ENCODE results near the gene HESX1. TPM values are rescaled to one million over a fixed set of nuclear protein-coding genes. Genes with fewer than 3 reads are reported as not detected.

Gene HESX1
- total and polyA plus RNA-seq, 2 of the 8 experiments (the other 6 are each of a cell fraction or from before 2014, with no cell fraction given) = 7.1 to 12.0 TPM

- Histone ChIP-seq H2BK12ac (ENCODE audit: low read depth, low read length) (no peak overlapping the region), H3K23ac (ENCODE audit: insufficient read length) (no peak overlapping the region), H3K9me3 (ENCODE audit: insufficient read depth in 2 of 2, low read depth in 1 of 2, low read length in 1 of 2) (no peaks in the 10 kb centered on the region), H2AFZ (ENCODE audit: low read length) (no peak overlapping the region), H2AK5ac (ENCODE audit: low read depth, low read length) (no peak overlapping the region), H3K4me3 (ENCODE audit: extremely low read depth in 1 of 4, insufficient read depth in 2 of 4, low read depth in 3 of 4, low read length in 4 of 4) (no peak overlapping the region), H2BK5ac (ENCODE audit: low read depth, low read length) (no peak overlapping the region), H2BK15ac (ENCODE audit: low read length) (no peak overlapping the region), H3K4me2 (ENCODE audit: insufficient read depth in 1 of 2, low read depth in 2 of 2, low read length in 2 of 2) (no peak overlapping the region), H3K56ac (replicated peaks; ENCODE audit: insufficient read length, low read depth, low read length) (no peak overlapping the region), H4K91ac (replicated peaks; ENCODE audit: insufficient read length, low read length) (no peak overlapping the region), H2BK120ac (replicated peaks; ENCODE audit: low read depth, low read length) (no peak overlapping the region), H3K4me1 (replicated peaks in 1 of 4; ENCODE audit: control insufficient read depth in 3 of 4, insufficient read depth in 4 of 4, low read length in 3 of 4) (peaks cover 2 to 15% (median 9%) of the 10 kb centered on the region in 4 experiments; a peak in 6 of 7 replicates), H3K36me3 (ENCODE audit: control insufficient read depth in 2 of 4, insufficient read depth in 4 of 4, low read length in 3 of 4) (no peaks in the 10 kb centered on the region), H3K79me2 (ENCODE audit: control insufficient read depth in 1 of 2, insufficient read depth in 2 of 2, low read length in 2 of 2) (peaks cover 3 to 23% of the 10 kb centered on the region in 2 experiments; a peak in 3 of 4 replicates), H3K14ac (ENCODE audit: insufficient read length) (no peak overlapping the region), H4K5ac (ENCODE audit: insufficient read length, low read depth, low read length) (no peak overlapping the region), H3K23me2 (ENCODE audit: low read depth, low read length) (no peaks in the 10 kb centered on the region), H3K18ac (ENCODE audit: extremely low read depth, low read length) (no peak overlapping the region), H3K9ac (replicated peaks in 1 of 4; ENCODE audit: extremely low read depth in 1 of 4, low read depth in 3 of 4, low read length in 3 of 4) (no peak overlapping the region), H3K27ac (ENCODE audit: low read depth, low read length) (no peak overlapping the region), H3K27me3 (replicated peaks in 1 of 4; ENCODE audit: control insufficient read depth in 3 of 4, extremely low read depth in 1 of 4, insufficient read depth in 3 of 4, low read length in 3 of 4) (no peaks in the 10 kb centered on the region; a peak in 2 of 7 replicates), H4K20me1 (replicated peaks in 1 of 2; ENCODE audit: control insufficient read depth in 1 of 2, insufficient read depth in 2 of 2, low read length in 2 of 2) (peaks cover 0 to 12% of the 10 kb centered on the region in 2 experiments), H2BK20ac (ENCODE audit: low read length) (no peak overlapping the region), H3K4ac (replicated peaks; ENCODE audit: insufficient read length, low read depth, low read length) (no peak overlapping the region), H4K8ac (ENCODE audit: extremely low read depth, insufficient read depth, low read length) (no peak overlapping the region), H3K79me1 (ENCODE audit: low read depth, low read length) (no peaks in the 10 kb centered on the region)
- ChIA-PET POLR2A (ENCODE audit: partially characterized antibody) (interaction anchor here (0.6 to 1.4 kb wide), 3 partner anchors 8 to 126 kb away, joined by 3 to 5 read pairs (median 4); no protein-coding TSS in a partner anchor), CTCF (ENCODE audit: partially characterized antibody) (interaction anchor here (1.3 to 1.9 kb wide), 5 partner anchors 13 to 51 kb away, joined by 3 to 7 read pairs (median 7); no protein-coding TSS in a partner anchor)
- no peak for FAIRE-seq
- no peak for DNase-seq (ENCODE audit: low read depth in 1 of 2, low spot score in 2 of 2)
- WGBS, 2 experiments (ENCODE audit: extremely low coverage in 1 of 2, insufficient coverage in 1 of 2, insufficient read length in 1 of 2, insufficient replicate concordance in 2 of 2, low coverage in 1 of 2, low lambda C conversion rate in 2 of 2, missing lambda C conversion rate in 1 of 2) = 80% methylated on average over 2 of the region's 2 CpGs; no CpG with 5 or more reads in 1 of the 2 experiments
- no peak for TF ChIP-seq BCL11A (IDR thresholded peaks at IDR 0.05; ENCODE audit: low read depth in 2 of 2, low read length in 2 of 2)
- TF ChIP-seq TBP (IDR thresholded peaks at IDR 0.05; ENCODE audit: low read depth, low read length) = no peak
- no peak for TF ChIP-seq YY1 (IDR thresholded peaks at IDR 0.05; ENCODE audit: low read depth, low read length)
- no peak for TF ChIP-seq CREB1 (IDR thresholded peaks at IDR 0.05)
- no peak for TF ChIP-seq SP1 (IDR thresholded peaks at IDR 0.05; ENCODE audit: low read depth, low read length)
- no peak for TF ChIP-seq BRCA1 (IDR thresholded peaks at IDR 0.05; ENCODE audit: low read depth, low read length)
- no peak for TF ChIP-seq NANOG (IDR thresholded peaks at IDR 0.05; ENCODE audit: insufficient read depth, low read depth, low read length, poor library complexity, severe bottlenecking)
- TF ChIP-seq POU5F1 (IDR thresholded peaks at IDR 0.05; ENCODE audit: low read depth, low read length) = no peak
- no peak for TF ChIP-seq SIRT6 (IDR thresholded peaks at IDR 0.05; ENCODE audit: low read length)
- no peak for TF ChIP-seq HDAC2 (IDR thresholded peaks at IDR 0.05; ENCODE audit: borderline replicate concordance in 1 of 2, low read depth in 2 of 2, low read length in 2 of 2)
- TF ChIP-seq, protein P1, sequence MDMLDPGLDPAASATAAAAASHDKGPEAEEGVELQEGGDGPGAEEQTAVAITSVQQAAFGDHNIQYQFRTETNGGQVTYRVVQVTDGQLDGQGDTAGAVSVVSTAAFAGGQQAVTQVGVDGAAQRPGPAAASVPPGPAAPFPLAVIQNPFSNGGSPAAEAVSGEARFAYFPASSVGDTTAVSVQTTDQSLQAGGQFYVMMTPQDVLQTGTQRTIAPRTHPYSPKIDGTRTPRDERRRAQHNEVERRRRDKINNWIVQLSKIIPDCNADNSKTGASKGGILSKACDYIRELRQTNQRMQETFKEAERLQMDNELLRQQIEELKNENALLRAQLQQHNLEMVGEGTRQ (IDR thresholded peaks at IDR 0.05; ENCODE audit: low read length) = no peak
- no peak for TF ChIP-seq KDM4A (IDR thresholded peaks at IDR 0.05; ENCODE audit: low read depth, low read length, severe bottlenecking)
- TF ChIP-seq, protein P2, sequence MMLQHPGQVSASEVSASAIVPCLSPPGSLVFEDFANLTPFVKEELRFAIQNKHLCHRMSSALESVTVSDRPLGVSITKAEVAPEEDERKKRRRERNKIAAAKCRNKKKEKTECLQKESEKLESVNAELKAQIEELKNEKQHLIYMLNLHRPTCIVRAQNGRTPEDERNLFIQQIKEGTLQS (IDR thresholded peaks at IDR 0.05; ENCODE audit: insufficient read depth, low read depth, low read length) = no peak
Measured at GRCh38 chr3:57151021-57151449, 48.7 kb downstream of the HESX1 start.

All from H1 (cell line).